Stomach smooth muscle (tissue), 2 donors: ENCODE measurements around the gene NAV2.

Source experiments
- H3K27ac ChIP-seq: one replicate; pipeline ENCODE4 v1.7.0; 2013; ENCODE audit warnings: mild to moderate bottlenecking, low read length, inconsistent platforms
- H3K27me3 ChIP-seq, 2 donors: one replicate each; pipeline ENCODE4 v1.7.0; 2013; ENCODE audit warnings: low read length in 2 of 2; ENCODE audit not compliant: insufficient read depth in 2 of 2, control insufficient read depth in 1 of 2
- H3K36me3 ChIP-seq, 2 donors: one replicate each; pipeline ENCODE4 v1.7.0; 2013; ENCODE audit warnings: low read length in 2 of 2; ENCODE audit not compliant: control insufficient read depth in 2 of 2, insufficient read depth in 2 of 2
- H3K4me1 ChIP-seq: one replicate; pipeline ENCODE4 v1.7.0; 2013; ENCODE audit warnings: low read length; ENCODE audit not compliant: control insufficient read depth, insufficient read depth
- H3K4me3 ChIP-seq, 2 donors: one replicate each; pipeline ENCODE4 v1.7.0; 2013; ENCODE audit warnings: low read length in 2 of 2
- H3K9ac ChIP-seq, 2 donors: one replicate each; pipeline ENCODE4 v1.7.0; 2013; ENCODE audit warnings: low read length in 2 of 2, mild to moderate bottlenecking in 1 of 2
- H3K9me3 ChIP-seq, 2 donors: one replicate each; pipeline ENCODE4 v1.7.0; 2013; ENCODE audit warnings: low read length in 2 of 2; ENCODE audit not compliant: control insufficient read depth in 2 of 2
- donor health status: healthy.
- donor health status: Pancreatic carcinoma.

Gene NAV2

DNA sequence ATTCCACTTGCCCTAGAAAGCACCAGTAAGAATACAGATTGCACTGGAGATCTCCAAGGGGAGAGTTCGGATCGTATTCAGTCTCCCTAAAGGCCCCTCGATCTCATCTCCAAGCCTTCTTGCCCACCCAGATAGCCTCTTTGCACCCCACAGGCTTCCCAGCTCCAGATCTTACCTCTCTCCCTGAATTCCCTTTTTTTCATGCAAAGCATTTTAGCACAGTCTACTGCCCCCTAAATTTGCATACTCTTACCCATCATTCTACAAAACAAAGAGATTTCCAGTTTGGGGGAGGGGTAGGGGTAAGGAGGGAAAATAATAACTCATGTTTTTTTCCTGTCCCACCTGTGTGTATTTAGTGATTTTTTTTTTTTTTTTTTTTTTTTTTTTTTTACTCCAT, 105.2 kb downstream of the NAV2 start:
- H3K36me3 ChIP-seq, result peaks cover 0 to 3% of the 10 kb centered on the region in 2 donors
- H3K4me3 ChIP-seq, result no peak overlapping the region
- H3K27me3 ChIP-seq, result no peaks in the 10 kb centered on the region
- no peaks in the 10 kb centered on the region for H3K9me3 ChIP-seq
- no peak overlapping the region for H3K27ac ChIP-seq
- H3K9ac ChIP-seq, result no peak overlapping the region
- H3K4me1 ChIP-seq, result peaks cover 40% of the 10 kb centered on the region

DNA sequence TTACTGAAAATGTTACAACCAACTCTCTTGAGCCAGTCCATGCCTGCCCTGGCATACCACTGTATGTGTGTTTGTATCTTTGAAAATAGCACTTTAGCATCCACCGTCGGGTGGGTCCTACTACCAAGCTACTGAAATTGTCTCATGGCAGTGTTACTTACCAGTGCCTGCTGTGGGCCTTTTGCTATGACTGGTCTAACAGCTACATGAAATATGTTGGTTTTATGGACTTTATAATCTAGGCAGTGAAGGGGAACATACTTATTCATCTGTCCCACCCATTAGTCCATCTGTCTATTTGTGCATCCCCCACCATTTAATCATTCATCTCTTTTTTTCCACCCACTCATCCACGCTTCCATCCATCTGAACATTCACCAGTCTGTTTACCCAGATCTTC, 106.0 kb downstream of the NAV2 start:
- Histone ChIP-seq H3K9me3 (no peaks in the 10 kb centered on the region), H3K4me1 (peaks cover 32% of the 10 kb centered on the region)

DNA sequence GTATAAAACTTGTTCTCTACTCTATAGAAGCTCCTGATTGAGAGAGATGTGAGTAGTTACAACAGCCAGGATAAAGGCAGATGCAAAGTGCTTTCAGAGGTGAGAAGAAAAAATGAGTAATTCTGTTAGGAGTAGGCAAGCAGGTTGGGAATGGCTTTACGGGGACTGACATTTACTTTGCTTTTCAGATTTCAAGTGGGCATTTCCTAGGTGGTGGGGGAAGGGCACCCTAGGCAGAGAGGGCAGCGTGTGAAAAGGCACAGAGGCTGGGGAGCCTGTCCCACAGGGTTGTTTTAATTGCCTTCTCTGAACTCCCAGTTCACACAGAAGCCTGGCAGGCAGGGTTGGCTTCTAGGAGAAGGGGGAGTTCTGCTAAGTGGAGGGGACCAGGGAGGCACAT, 106.5 kb downstream of the NAV2 start:
- Histone ChIP-seq H3K27me3 (no peaks in the 10 kb centered on the region), H3K4me1 (peaks cover 27% of the 10 kb centered on the region), H3K4me3 (no peak overlapping the region), H3K9ac (no peak overlapping the region), H3K27ac (no peak overlapping the region), H3K9me3 (no peaks in the 10 kb centered on the region), H3K36me3 (peaks cover 0 to 3% of the 10 kb centered on the region in 2 donors)

More for the DNA sequence above, 106.0 kb downstream of the NAV2 start:
- Histone ChIP-seq H3K27ac (no peak overlapping the region), H3K36me3 (peaks cover 0 to 3% of the 10 kb centered on the region in 2 donors), H3K4me3 (no peak overlapping the region), H3K9ac (no peak overlapping the region), H3K27me3 (no peaks in the 10 kb centered on the region)

DNA sequence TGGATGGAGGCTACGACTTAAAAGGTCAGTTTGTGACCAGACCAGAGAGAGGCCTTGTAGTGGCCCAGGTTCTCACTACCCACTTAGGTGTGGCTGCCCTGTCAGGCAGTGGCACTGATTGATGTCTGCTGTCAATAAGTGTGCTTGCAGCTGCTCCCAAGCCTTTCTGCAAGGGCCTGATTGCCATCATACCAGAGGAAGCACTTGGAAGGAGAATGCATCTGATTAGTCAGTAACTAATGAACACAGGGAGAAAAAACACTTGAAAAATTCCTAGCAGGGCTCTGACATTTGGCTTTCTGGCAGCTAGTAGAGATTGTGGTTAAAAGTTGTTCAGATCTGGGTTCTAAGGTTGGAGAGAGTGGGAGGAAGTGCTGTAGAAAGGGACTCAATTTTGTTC, 107.5 kb downstream of the NAV2 start:
- Histone ChIP-seq H3K9ac (no peak overlapping the region), H3K9me3 (no peaks in the 10 kb centered on the region), H3K27ac (no peak overlapping the region), H3K4me3 (no peak overlapping the region), H3K4me1 (peaks cover 20% of the 10 kb centered on the region), H3K36me3 (peaks cover 0 to 3% of the 10 kb centered on the region in 2 donors), H3K27me3 (no peaks in the 10 kb centered on the region)

DNA sequence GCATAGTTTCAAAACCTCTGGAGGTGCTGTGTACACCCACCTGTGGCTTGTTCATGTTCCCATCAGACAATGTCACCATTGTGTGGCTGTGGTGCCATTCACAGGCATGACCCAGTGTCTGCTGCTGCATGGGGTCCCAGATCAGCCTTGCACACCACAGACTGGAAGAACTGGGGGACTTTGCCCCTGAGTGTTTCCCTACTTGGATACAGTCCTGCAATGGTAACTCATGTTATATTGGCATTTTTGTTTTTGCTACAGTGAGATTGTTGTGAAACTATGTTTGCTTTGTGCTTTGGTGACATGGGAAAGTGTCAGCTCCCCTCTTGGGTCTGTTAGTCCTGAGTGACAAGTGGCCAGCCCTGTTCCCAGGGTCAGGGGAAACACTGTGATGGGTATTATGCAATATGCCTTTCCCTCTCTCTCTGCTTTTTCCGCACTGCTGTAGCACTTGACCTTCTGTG, 108.8 kb downstream of the NAV2 start:
- H3K9me3 ChIP-seq, result no peaks in the 10 kb centered on the region
- H3K9ac ChIP-seq, result no peak overlapping the region
- H3K27me3 ChIP-seq, result no peaks in the 10 kb centered on the region
- no peak overlapping the region for H3K4me3 ChIP-seq
- H3K27ac ChIP-seq, result no peak overlapping the region
- peaks cover 12% of the 10 kb centered on the region for H3K4me1 ChIP-seq
- peaks cover 0 to 3% of the 10 kb centered on the region in 2 donors for H3K36me3 ChIP-seq

DNA sequence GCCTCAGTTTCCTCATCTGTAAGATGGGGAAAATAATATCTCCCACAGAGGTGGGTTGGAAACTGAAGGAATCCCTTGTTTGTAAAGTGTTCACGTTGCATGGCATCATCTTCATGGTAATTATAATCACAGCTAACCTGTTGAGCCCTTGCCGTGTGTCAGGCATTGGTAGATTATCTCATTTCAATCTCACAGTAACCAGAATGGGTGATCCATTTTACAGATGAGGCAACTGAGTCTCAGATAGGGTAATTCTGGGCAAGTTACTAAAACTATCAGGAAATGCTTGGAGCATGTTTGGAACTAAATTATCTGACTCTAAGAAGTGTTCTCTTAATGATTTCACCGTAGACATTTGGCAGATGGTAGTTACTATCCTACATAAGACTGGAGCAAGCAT, 109.4 kb downstream of the NAV2 start:
- Histone ChIP-seq H3K27ac (no peak overlapping the region), H3K36me3 (peaks cover 0 to 3% of the 10 kb centered on the region in 2 donors)

DNA sequence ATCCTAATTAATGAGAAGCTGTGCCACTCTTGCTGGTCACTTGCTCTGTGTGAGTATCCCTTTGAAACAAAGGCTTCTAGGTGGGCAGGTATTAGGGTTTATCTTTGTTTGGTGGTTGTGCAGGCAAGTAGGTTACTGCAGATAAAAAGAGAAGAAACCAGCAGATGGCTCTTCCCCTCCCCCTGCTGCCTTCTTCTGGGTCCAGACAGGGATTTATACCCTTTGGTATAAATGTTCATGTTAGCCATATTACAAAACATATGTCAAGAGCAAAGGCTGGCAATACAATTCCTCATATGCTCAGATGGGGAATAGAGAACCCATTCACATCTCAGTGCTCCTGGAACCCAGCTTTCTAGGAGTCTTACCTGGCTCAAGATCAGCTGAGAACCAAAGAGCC, 109.9 kb downstream of the NAV2 start:
- no peaks in the 10 kb centered on the region for H3K27me3 ChIP-seq
- H3K36me3 ChIP-seq, result peaks cover 0 to 3% of the 10 kb centered on the region in 2 donors
- no peak overlapping the region for H3K27ac ChIP-seq
- peaks cover 19% of the 10 kb centered on the region for H3K4me1 ChIP-seq
- no peaks in the 10 kb centered on the region for H3K9me3 ChIP-seq
- no peak overlapping the region for H3K9ac ChIP-seq
- H3K4me3 ChIP-seq, result no peak overlapping the region

More for the DNA sequence above, 109.4 kb downstream of the NAV2 start:
- H3K4me1 ChIP-seq, result peaks cover 17% of the 10 kb centered on the region
- H3K9ac ChIP-seq, result no peak overlapping the region
- H3K4me3 ChIP-seq, result no peak overlapping the region
- no peaks in the 10 kb centered on the region for H3K9me3 ChIP-seq
- H3K27me3 ChIP-seq, result no peaks in the 10 kb centered on the region

DNA sequence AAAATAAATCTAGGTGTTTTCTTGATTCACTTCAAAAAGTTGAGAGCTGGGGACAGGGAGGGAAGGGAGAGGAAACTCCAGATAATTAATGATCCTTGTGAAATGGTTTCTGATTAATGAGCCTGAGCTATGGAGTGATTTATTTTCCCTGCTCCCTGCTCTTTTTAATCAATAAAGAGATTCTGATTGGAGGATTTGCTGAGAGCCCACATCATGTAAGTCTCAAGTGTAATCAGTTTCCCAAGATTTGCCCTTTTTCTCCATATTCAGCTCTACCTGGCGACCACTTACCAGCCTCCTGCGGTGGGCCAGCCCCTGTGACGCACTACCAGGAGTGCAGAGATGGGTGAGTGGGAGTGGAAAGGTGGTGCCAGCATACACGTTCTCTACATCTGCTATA, 114.0 kb downstream of the NAV2 start:
- Histone ChIP-seq H3K9me3 (no peaks in the 10 kb centered on the region), H3K4me1 (peaks cover 13% of the 10 kb centered on the region), H3K4me3 (no peak overlapping the region), H3K9ac (no peak overlapping the region), H3K27ac (no peak overlapping the region), H3K27me3 (no peaks in the 10 kb centered on the region), H3K36me3 (no peaks in the 10 kb centered on the region)

DNA sequence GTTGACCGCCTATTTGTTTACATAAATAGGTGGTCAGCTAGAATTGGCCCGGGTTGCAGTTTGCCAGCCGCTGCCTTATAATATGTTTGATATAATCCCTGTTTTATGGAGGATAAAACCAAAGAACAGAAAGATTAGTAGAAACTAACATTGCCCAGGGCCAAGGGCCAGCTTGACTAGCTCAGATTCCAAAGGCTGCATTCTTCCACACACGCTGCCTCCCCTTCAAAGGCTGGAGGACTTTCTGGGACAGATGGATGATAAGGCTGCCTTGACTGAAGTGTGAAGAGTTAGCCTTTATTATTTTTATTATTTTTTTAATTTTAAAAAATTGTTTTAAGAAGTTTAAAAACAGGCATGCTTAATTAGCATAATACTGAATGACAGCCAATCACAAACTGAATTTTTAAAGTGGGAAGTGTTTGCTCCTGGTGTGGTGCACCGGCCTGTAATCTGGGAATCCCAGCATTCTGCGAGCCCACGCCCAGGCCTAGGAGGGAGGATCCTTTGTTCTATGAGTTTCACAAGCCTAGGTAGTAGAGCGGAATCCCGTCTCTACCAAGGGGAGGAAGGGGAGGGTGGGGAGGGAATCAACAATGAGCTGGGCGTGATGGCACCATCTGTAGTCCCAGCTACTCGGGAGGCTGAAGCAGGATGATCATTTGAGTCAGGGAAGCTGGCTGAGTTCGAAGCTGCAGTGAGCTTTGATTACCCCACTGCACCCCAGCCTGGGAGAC, 114.9 kb downstream of the NAV2 start:
- Histone ChIP-seq H3K27me3 (no peaks in the 10 kb centered on the region), H3K4me1 (peaks cover 12% of the 10 kb centered on the region), H3K9ac (no peak overlapping the region), H3K27ac (no peak overlapping the region), H3K9me3 (no peaks in the 10 kb centered on the region), H3K36me3 (peaks cover 2 to 3% of the 10 kb centered on the region in 2 donors), H3K4me3 (no peak overlapping the region)

DNA sequence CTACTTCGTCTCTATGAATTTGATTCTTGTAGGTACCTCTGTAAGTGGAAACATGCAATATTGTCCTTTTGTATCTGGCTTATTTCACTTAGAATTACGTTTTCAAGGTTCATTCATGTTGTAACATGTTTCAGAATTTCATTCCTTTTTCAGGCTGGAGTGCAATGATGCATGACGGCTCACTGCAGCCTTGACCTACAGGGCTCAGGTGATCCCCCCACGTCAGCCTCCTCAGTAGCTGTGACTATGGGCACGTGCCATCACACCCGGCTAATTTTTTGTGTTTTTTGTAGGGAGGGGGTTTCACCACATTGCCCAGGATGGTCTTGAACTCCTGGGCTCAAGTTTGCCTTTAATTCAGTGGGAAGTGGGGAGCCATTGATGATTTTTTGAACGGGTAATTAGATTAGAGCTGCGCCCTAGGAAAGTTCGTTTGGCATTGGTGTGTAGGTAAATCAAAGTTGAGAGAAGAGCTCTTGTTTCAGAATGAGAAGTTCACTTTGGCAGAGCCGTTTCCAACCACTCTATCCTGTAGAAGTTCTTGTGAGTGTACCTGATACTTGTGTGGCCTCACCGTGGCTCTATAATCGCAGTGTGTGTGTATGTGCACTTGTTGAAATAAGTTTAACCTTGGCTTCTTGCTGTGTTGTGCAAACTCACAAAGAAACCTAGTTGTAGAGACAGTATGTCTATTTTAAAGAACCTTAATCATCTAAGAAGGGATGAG, 115.9 kb downstream of the NAV2 start:
- no peaks in the 10 kb centered on the region for H3K9me3 ChIP-seq
- H3K27ac ChIP-seq, result no peak overlapping the region
- H3K4me3 ChIP-seq, result no peak overlapping the region

More for the DNA sequence above, 115.9 kb downstream of the NAV2 start:
- H3K27me3 ChIP-seq, result no peaks in the 10 kb centered on the region
- peaks cover 9% of the 10 kb centered on the region for H3K4me1 ChIP-seq
- H3K36me3 ChIP-seq, result peaks cover 11 to 13% of the 10 kb centered on the region in 2 donors
- H3K9ac ChIP-seq, result no peak overlapping the region
